SK-N-SH treated with all-trans-retinoic acid at 6 μM for 48 hours (cell line): ENCODE results near the gene KCNJ12.

Source experiments
- ATAC-seq: fragments of 200-7000 bp; cut with Tn5 transposase; 3 replicates; pipeline ENCODE4 v1.9.1; 2020; ENCODE audit warnings: mild to moderate bottlenecking, moderate library complexity
- ARNTL ChIP-seq: fragments of 450-650 bp; formaldehyde crosslinking; IDR thresholded peaks from 2 replicates; pipeline ENCODE4 v1.5.0; 2020; ENCODE audit warnings: low read depth, mild to moderate bottlenecking, moderate library complexity, borderline replicate concordance
- BACH2 ChIP-seq: fragments of 250-450 bp; sonication (Bioruptor Pico); IDR thresholded peaks from 2 replicates; pipeline ENCODE4 v1.9.0; 2021; ENCODE audit warnings: mild to moderate bottlenecking, borderline replicate concordance
- CREB5 ChIP-seq: fragments of 250-450 bp; sonication (Bioruptor Pico); IDR thresholded peaks from 2 replicates; pipeline ENCODE4 v1.5.1; 2020; ENCODE audit warnings: low read depth, mild to moderate bottlenecking, moderate library complexity
- CSRNP3 ChIP-seq: fragments of 250-450 bp; sonication (Bioruptor Pico); IDR thresholded peaks from 2 replicates; pipeline ENCODE4 v1.5.1; 2021; ENCODE audit warnings: mild to moderate bottlenecking, moderate library complexity
- ESRRG ChIP-seq: fragments of 250-450 bp; sonication (Bioruptor Pico); IDR thresholded peaks from 2 replicates; pipeline ENCODE4 v1.6.1; 2021; ENCODE audit warnings: mild to moderate bottlenecking
- GLIS3 ChIP-seq: fragments of 250-450 bp; sonication (Bioruptor Pico); IDR thresholded peaks from 2 replicates; pipeline ENCODE4 v1.5.0; 2020; ENCODE audit warnings: mild to moderate bottlenecking, moderate library complexity
- ISL1 ChIP-seq: fragments of 250-450 bp; sonication (Bioruptor Pico); IDR thresholded peaks from 2 replicates; pipeline ENCODE4 v2.1.2; 2022; ENCODE audit warnings: mild to moderate bottlenecking, moderate library complexity
- OSR1 ChIP-seq: fragments of 250-450 bp; sonication (Bioruptor Pico); IDR thresholded peaks from 2 replicates; pipeline ENCODE4 v1.8.0; 2022; ENCODE audit warnings: moderate library complexity, mild to moderate bottlenecking, inconsistent platforms
- PATZ1 ChIP-seq: fragments of 250-450 bp; sonication (Bioruptor Pico); IDR thresholded peaks from 2 replicates; pipeline ENCODE4 v1.8.0; 2020; ENCODE audit warnings: mild to moderate bottlenecking, moderate library complexity, borderline replicate concordance
- POU6F1 ChIP-seq: fragments of 250-450 bp; sonication (Bioruptor Pico); IDR thresholded peaks from 2 replicates; pipeline ENCODE4 v1.8.0; 2021; ENCODE audit warnings: low read depth, mild to moderate bottlenecking, moderate library complexity, borderline replicate concordance
- PPARA ChIP-seq: fragments of 250-450 bp; sonication (Bioruptor Pico); IDR thresholded peaks from 2 replicates; pipeline ENCODE4 v1.5.0; 2020; ENCODE audit warnings: mild to moderate bottlenecking, borderline replicate concordance
- RARB ChIP-seq: fragments of 250-450 bp; sonication (Bioruptor Pico); IDR thresholded peaks from 2 replicates; pipeline ENCODE4 v1.8.0; 2021; ENCODE audit warnings: mild to moderate bottlenecking, moderate library complexity
- SNAI2 ChIP-seq: fragments of 250-450 bp; sonication (Bioruptor Pico); IDR thresholded peaks from 2 replicates; pipeline ENCODE4 v1.5.0; 2020; ENCODE audit warnings: mild to moderate bottlenecking, moderate library complexity
- TCF4 ChIP-seq: fragments of 250-450 bp; sonication (Bioruptor Pico); IDR thresholded peaks from 2 replicates; pipeline ENCODE4 v1.8.0; 2021; ENCODE audit warnings: mild to moderate bottlenecking, moderate library complexity, borderline replicate concordance
- TOX ChIP-seq: fragments of 250-450 bp; sonication (Bioruptor Pico); IDR thresholded peaks from 2 replicates; pipeline ENCODE4 v1.8.0; 2021; ENCODE audit warnings: mild to moderate bottlenecking, moderate library complexity, borderline replicate concordance
- TSHZ2 ChIP-seq: fragments of 250-450 bp; sonication (Bioruptor Pico); IDR thresholded peaks from 2 replicates; pipeline ENCODE4 v1.5.0; 2020; ENCODE audit warnings: mild to moderate bottlenecking, moderate library complexity
- ZC3H10 ChIP-seq: fragments of 250-450 bp; sonication (Bioruptor Pico); IDR thresholded peaks from 2 replicates; pipeline ENCODE4 v1.5.1; 2021; ENCODE audit warnings: mild to moderate bottlenecking, moderate library complexity
- ZFP3 ChIP-seq: fragments of 250-450 bp; sonication (Bioruptor Pico); IDR thresholded peaks from 2 replicates; pipeline ENCODE4 v1.5.0; 2020; ENCODE audit warnings: mild to moderate bottlenecking, moderate library complexity
- ZFP30 ChIP-seq: fragments of 450-650 bp; formaldehyde crosslinking; IDR thresholded peaks from 2 replicates; pipeline ENCODE4 v1.5.0; 2022; ENCODE audit warnings: mild to moderate bottlenecking, moderate library complexity
- ZNF565 ChIP-seq: fragments of 450-650 bp; formaldehyde crosslinking; conservative IDR thresholded peaks from 2 replicates; pipeline ENCODE4 v1.5.0; 2020; ENCODE audit warnings: low read depth, mild to moderate bottlenecking, moderate library complexity
- ZNF8 ChIP-seq: fragments of 450-650 bp; formaldehyde crosslinking; IDR thresholded peaks from 2 replicates; pipeline ENCODE4 v1.5.0; 2020; ENCODE audit warnings: mild to moderate bottlenecking, moderate library complexity

KCNJ12 gene

GRCh38 chr17:21464611-21465021, 88.5 kb downstream of the KCNJ12 start:
- ATAC-seq: no peak
- TF ChIP-seq RARB (CRISPR knock-in tag): no peak
- no peak for TF ChIP-seq TCF4 (CRISPR knock-in tag)
- TF ChIP-seq PPARA: no peak
- TF ChIP-seq TSHZ2 (CRISPR knock-in tag): no peak
- no peak for TF ChIP-seq ZNF565 (CRISPR knock-in tag)
- no peak for TF ChIP-seq ESRRG (CRISPR knock-in tag)
- no peak for TF ChIP-seq POU6F1 (CRISPR knock-in tag)
- no peak for TF ChIP-seq ISL1 (CRISPR knock-in tag)
- TF ChIP-seq ZFP30: no peak
- TF ChIP-seq SNAI2 (CRISPR knock-in tag): no peak
- no peak for TF ChIP-seq ZNF8
- no peak for TF ChIP-seq ARNTL
- TF ChIP-seq BACH2 (CRISPR knock-in tag): no peak
- no peak for TF ChIP-seq CREB5 (CRISPR knock-in tag)
- TF ChIP-seq ZFP3 (CRISPR knock-in tag): no peak
- no peak for TF ChIP-seq GLIS3 (CRISPR knock-in tag)
- TF ChIP-seq, all 23 proteins: peak for 0

GRCh38 chr17:21466550-21466949, 90.4 kb downstream of the KCNJ12 start:
- TF ChIP-seq OSR1 (CRISPR knock-in tag) (no peak), BACH2 (CRISPR knock-in tag) (no peak), POU6F1 (CRISPR knock-in tag) (no peak), ZFP3 (CRISPR knock-in tag) (no peak), ISL1 (CRISPR knock-in tag) (no peak), RARB (CRISPR knock-in tag) (no peak), PPARA (no peak), ESRRG (CRISPR knock-in tag) (no peak), CREB5 (CRISPR knock-in tag) (no peak), CSRNP3 (CRISPR knock-in tag) (no peak), ZC3H10 (no peak), ZNF565 (CRISPR knock-in tag) (no peak), TOX (CRISPR knock-in tag) (no peak), ZFP30 (no peak), ZNF8 (no peak), PATZ1 (CRISPR knock-in tag) (no peak), SNAI2 (CRISPR knock-in tag) (no peak)
- TF ChIP-seq, all 23 proteins: peak for 0
- ATAC-seq: no peak
